ENCODE results near the gene LACTBL1. TPM values are rescaled to one million over a fixed set of nuclear protein-coding genes. Genes with fewer than 3 reads are reported as not detected.

The LACTBL1 gene
- polyA plus RNA-seq, 1 experiment: not detected

- peaks cover 3% of the 10 kb centered on the region for H3K36me3 ChIP-seq (ENCODE audit: control insufficient read depth, insufficient read depth, low read length)
- no peak for DNase-seq (ENCODE audit: low read depth)
- no peak overlapping the region for H3K4me3 ChIP-seq (ENCODE audit: low read depth, low read length)
- POLR2A ChIA-PET: no interaction called here
- CTCF ChIA-PET: no interaction called here
- no peak for TF ChIP-seq CTCF (IDR thresholded peaks at IDR 0.05; ENCODE audit: insufficient read depth, low read depth, low read length)
- H3K27me3 ChIP-seq (ENCODE audit: control insufficient read depth, insufficient read depth, low read length): no peaks in the 10 kb centered on the region
Observed at GRCh38 chr1:22915231-22915630, 57.4 kb downstream of the LACTBL1 start.

- H3K4me3 ChIP-seq (ENCODE audit: low read depth, low read length): no peak overlapping the region
- TF ChIP-seq CTCF (IDR thresholded peaks at IDR 0.05; ENCODE audit: insufficient read depth, low read depth, low read length): no peak
- CTCF ChIA-PET: no interaction called here
- H3K36me3 ChIP-seq (ENCODE audit: control insufficient read depth, insufficient read depth, low read length): peaks cover 3% of the 10 kb centered on the region
- POLR2A ChIA-PET: no interaction called here
- no peak for DNase-seq (ENCODE audit: low read depth)
- H3K27me3 ChIP-seq (ENCODE audit: control insufficient read depth, insufficient read depth, low read length): no peaks in the 10 kb centered on the region
Observed at GRCh38 chr1:22914633-22915217, 57.9 kb downstream of the LACTBL1 start.

- Histone ChIP-seq H3K4me3 (ENCODE audit: low read depth, low read length) (no peak overlapping the region), H3K36me3 (ENCODE audit: control insufficient read depth, insufficient read depth, low read length) (peaks cover 3% of the 10 kb centered on the region), H3K27me3 (ENCODE audit: control insufficient read depth, insufficient read depth, low read length) (no peaks in the 10 kb centered on the region)
- no peak for DNase-seq (ENCODE audit: low read depth)
- ChIA-PET CTCF (no interaction called here), POLR2A (no interaction called here)
- TF ChIP-seq CTCF (IDR thresholded peaks at IDR 0.05; ENCODE audit: insufficient read depth, low read depth, low read length): no peak
Observed at GRCh38 chr1:22914156-22914555, 58.5 kb downstream of the LACTBL1 start.

GRCh38 chr1:22913421-22914141, 59.1 kb downstream of the LACTBL1 start:
- Histone ChIP-seq H3K36me3 (ENCODE audit: control insufficient read depth, insufficient read depth, low read length) (peaks cover 3% of the 10 kb centered on the region), H3K4me3 (ENCODE audit: low read depth, low read length) (no peak overlapping the region), H3K27me3 (ENCODE audit: control insufficient read depth, insufficient read depth, low read length) (no peaks in the 10 kb centered on the region)
- ChIA-PET POLR2A (no interaction called here), CTCF (interaction anchor here (2.8 kb wide), 1 partner anchor 17 kb away, joined by 8 read pairs; no protein-coding TSS in a partner anchor)
- DNase-seq (ENCODE audit: low read depth): no peak
- TF ChIP-seq CTCF (IDR thresholded peaks at IDR 0.05; ENCODE audit: insufficient read depth, low read depth, low read length): no peak

- H3K27me3 ChIP-seq (ENCODE audit: control insufficient read depth, insufficient read depth, low read length): no peaks in the 10 kb centered on the region
- no peak overlapping the region for H3K4me3 ChIP-seq (ENCODE audit: low read depth, low read length)
- ChIA-PET POLR2A (no interaction called here), CTCF (interaction anchor here (0.8 to 2.8 kb wide), 3 partner anchors 18 to 208 kb away, joined by 3 to 8 read pairs (median 3); no protein-coding TSS in a partner anchor)
- H3K36me3 ChIP-seq (ENCODE audit: control insufficient read depth, insufficient read depth, low read length): peaks cover 3% of the 10 kb centered on the region
- no peak for TF ChIP-seq CTCF (IDR thresholded peaks at IDR 0.05; ENCODE audit: insufficient read depth, low read depth, low read length)
- no peak for DNase-seq (ENCODE audit: low read depth)
Observed at GRCh38 chr1:22912311-22912710, 60.4 kb downstream of the LACTBL1 start.
